HEK293 (cell line): Measurements from ENCODE around the gene OR1J2.

Experiments used
- CTCF ChIA-PET: fragments of 350-600 bp; formaldehyde crosslinking; extraction: SDS; loops from one replicate; lab custom pipeline; 2021; ENCODE audit warnings: antibody characterized with exemption; lab: Yijun Ruan, JAX
- POLR2A ChIA-PET: fragments of 300-600 bp; formaldehyde crosslinking; extraction: SDS; loops from one replicate; lab custom pipeline; 2020; ENCODE audit warnings: antibody characterized with exemption, inconsistent platforms; lab: Yijun Ruan, JAX
- H3K27ac ChIP-seq: fragments of 200-500 bp; sonication (Bioruptor generic); 2 replicates; pipeline ENCODE4 v1.5.1; 2014; ENCODE audit warnings: low read depth, low read length, control low read depth, inconsistent platforms; ENCODE audit errors: extremely low read depth
- H3K36me3 ChIP-seq, 2 experiments: fragments of 200-500 bp in 1 of 2; sonication (Bioruptor generic) in 1 of 2; 1 replicate in 1 of 2; 2 replicates in 1 of 2; pipeline ENCODE4 v1.5.1; 2014 to 2017; ENCODE audit warnings: inconsistent platforms in 2 of 2, low read length in 2 of 2; ENCODE audit not compliant: control insufficient read depth in 2 of 2, insufficient read depth in 1 of 2
- H3K4me1 ChIP-seq: fragments of 200-500 bp; sonication (Bioruptor generic); 2 replicates; pipeline ENCODE4 v1.5.1; 2014; ENCODE audit warnings: mild to moderate bottlenecking, low read length, inconsistent platforms; ENCODE audit not compliant: control insufficient read depth, insufficient read depth
- H3K4me3 ChIP-seq: 2 replicates; pipeline ENCODE4 v1.5.1; 2011; ENCODE audit warnings: low read depth, mild to moderate bottlenecking, control low read depth, low read length, moderate library complexity
- H3K9me3 ChIP-seq: fragments of 200-500 bp; sonication (Bioruptor generic); 2 replicates; pipeline ENCODE4 v1.5.1; 2014; ENCODE audit warnings: low read depth, low read length, inconsistent platforms; ENCODE audit not compliant: control insufficient read depth, insufficient read depth
- FEZF1 ChIP-seq: fragments of 450-650 bp; formaldehyde crosslinking; IDR thresholded peaks from 2 replicates; pipeline ENCODE4 v1.5.1; 2016; ENCODE audit warnings: missing biosample characterization, missing genetic modification characterization
- KLF8 ChIP-seq: fragments of 450-650 bp; formaldehyde crosslinking; IDR thresholded peaks from 2 replicates; pipeline ENCODE4 v1.5.1; 2016; ENCODE audit warnings: missing biosample characterization, missing genetic modification characterization
- SALL2 ChIP-seq: fragments of 450-650 bp; formaldehyde crosslinking; IDR thresholded peaks from 2 replicates; pipeline ENCODE4 v1.5.0; 2017; ENCODE audit warnings: missing biosample characterization, mild to moderate bottlenecking, missing genetic modification characterization, borderline replicate concordance
- ZNF132 ChIP-seq: fragments of 450-650 bp; formaldehyde crosslinking; IDR thresholded peaks from 2 replicates; pipeline ENCODE4 v1.5.1; 2017; ENCODE audit warnings: missing biosample characterization, missing genetic modification characterization, borderline replicate concordance
- ZNF174 ChIP-seq: fragments of 450-650 bp; formaldehyde crosslinking; IDR thresholded peaks from 2 replicates; pipeline ENCODE4 v1.5.0; 2017; ENCODE audit warnings: missing biosample characterization, mild to moderate bottlenecking, missing genetic modification characterization
- ZNF223 ChIP-seq: fragments of 450-650 bp; formaldehyde crosslinking; IDR thresholded peaks from 2 replicates; pipeline ENCODE4 v1.5.1; 2016; ENCODE audit warnings: missing biosample characterization, missing genetic modification characterization
- ZNF335 ChIP-seq: fragments of 450-650 bp; formaldehyde crosslinking; conservative IDR thresholded peaks from 2 replicates; pipeline ENCODE4 v1.5.1; 2016; ENCODE audit warnings: missing biosample characterization, missing genetic modification characterization
- ZNF350 ChIP-seq: fragments of 450-650 bp; formaldehyde crosslinking; IDR thresholded peaks from 2 replicates; pipeline ENCODE4 v1.5.0; 2017; ENCODE audit warnings: missing biosample characterization, mild to moderate bottlenecking, missing genetic modification characterization
- ZNF416 ChIP-seq: fragments of 450-650 bp; formaldehyde crosslinking; IDR thresholded peaks from 2 replicates; pipeline ENCODE4 v1.5.1; 2016; ENCODE audit warnings: missing biosample characterization, missing genetic modification characterization
- ZNF521 ChIP-seq: fragments of 450-650 bp; formaldehyde crosslinking; IDR thresholded peaks from 2 replicates; pipeline ENCODE4 v1.5.1; 2017; ENCODE audit warnings: missing biosample characterization, mild to moderate bottlenecking, missing genetic modification characterization
- ZNF660 ChIP-seq: fragments of 450-650 bp; IDR thresholded peaks from 2 replicates; pipeline ENCODE4 v1.5.1; 2018; ENCODE audit warnings: missing biosample characterization, mild to moderate bottlenecking, missing genetic modification characterization
- ZNF776 ChIP-seq: fragments of 450-650 bp; formaldehyde crosslinking; IDR thresholded peaks from 2 replicates; pipeline ENCODE4 v1.5.0; 2017; ENCODE audit warnings: missing biosample characterization, missing genetic modification characterization, borderline replicate concordance
- ZNF791 ChIP-seq: fragments of 450-650 bp; formaldehyde crosslinking; IDR thresholded peaks from 2 replicates; pipeline ENCODE4 v1.5.1; 2016; ENCODE audit warnings: missing biosample characterization, missing genetic modification characterization
- TF ChIP-seq, protein P1 (sequence below): fragments of 450-650 bp; IDR thresholded peaks from 2 replicates; pipeline ENCODE4 v1.5.1; 2018; ENCODE audit warnings: missing biosample characterization, missing genetic modification characterization
- TF ChIP-seq, protein P2 (sequence below): fragments of 450-650 bp; formaldehyde crosslinking; IDR thresholded peaks from 2 replicates; pipeline ENCODE4 v1.5.1; 2016; ENCODE audit warnings: missing biosample characterization, missing genetic modification characterization
- TF ChIP-seq, protein P3 (sequence below): fragments of 450-650 bp; formaldehyde crosslinking; IDR thresholded peaks from 2 replicates; pipeline ENCODE4 v1.5.1; 2016; ENCODE audit warnings: missing biosample characterization, missing genetic modification characterization, low read depth
- TF ChIP-seq, protein P4 (sequence below): fragments of 450-650 bp; formaldehyde crosslinking; conservative IDR thresholded peaks from 2 replicates; pipeline ENCODE4 v1.5.1; 2016; ENCODE audit warnings: low read depth, missing biosample characterization, missing genetic modification characterization
- TF ChIP-seq, protein P5 (sequence below): fragments of 450-650 bp; formaldehyde crosslinking; IDR thresholded peaks from 2 replicates; pipeline ENCODE4 v1.5.1; 2017; ENCODE audit warnings: missing biosample characterization, missing genetic modification characterization

OR1J2 gene

DNA sequence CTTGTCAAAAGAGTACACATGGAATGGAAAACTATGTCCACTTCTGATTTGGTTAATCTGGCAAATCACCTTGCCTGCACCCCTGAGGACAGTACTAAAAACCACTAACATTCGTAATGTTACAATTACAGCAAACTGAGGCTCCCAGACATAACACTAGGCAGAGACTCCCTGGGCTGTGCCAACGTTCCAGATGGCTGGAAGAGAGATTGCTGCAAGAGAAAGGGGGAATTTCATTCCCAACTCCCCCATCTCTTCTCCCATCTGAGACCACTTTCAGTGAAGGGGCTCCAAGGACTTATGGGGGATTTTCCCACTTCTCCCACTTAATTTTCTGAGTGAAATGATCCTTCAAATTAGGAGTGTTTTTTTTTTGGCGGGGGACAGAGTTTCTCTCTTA, 44.1 kb upstream of the OR1J2 start:
- no peaks in the 10 kb centered on the region for H3K9me3 ChIP-seq
- ChIA-PET POLR2A (no interaction called here), CTCF (interaction anchor here (2.7 kb wide), 1 partner anchor 883 kb away, joined by 13 read pairs; no protein-coding TSS in a partner anchor)
- TF ChIP-seq ZNF791 (tag by site-specific recombination) (no peak), ZNF174 (tag by site-specific recombination) (no peak), ZNF416 (no peak), ZNF660 (tag by site-specific recombination) (no peak), ZNF132 (no peak), SALL2 (tag by site-specific recombination) (no peak), KLF8 (tag by site-specific recombination) (no peak), FEZF1 (tag by site-specific recombination) (no peak)
- TF ChIP-seq, protein P1, sequence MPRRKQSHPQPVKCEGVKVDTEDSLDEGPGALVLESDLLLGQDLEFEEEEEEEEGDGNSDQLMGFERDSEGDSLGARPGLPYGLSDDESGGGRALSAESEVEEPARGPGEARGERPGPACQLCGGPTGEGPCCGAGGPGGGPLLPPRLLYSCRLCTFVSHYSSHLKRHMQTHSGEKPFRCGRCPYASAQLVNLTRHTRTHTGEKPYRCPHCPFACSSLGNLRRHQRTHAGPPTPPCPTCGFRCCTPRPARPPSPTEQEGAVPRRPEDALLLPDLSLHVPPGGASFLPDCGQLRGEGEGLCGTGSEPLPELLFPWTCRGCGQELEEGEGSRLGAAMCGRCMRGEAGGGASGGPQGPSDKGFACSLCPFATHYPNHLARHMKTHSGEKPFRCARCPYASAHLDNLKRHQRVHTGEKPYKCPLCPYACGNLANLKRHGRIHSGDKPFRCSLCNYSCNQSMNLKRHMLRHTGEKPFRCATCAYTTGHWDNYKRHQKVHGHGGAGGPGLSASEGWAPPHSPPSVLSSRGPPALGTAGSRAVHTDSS: no peak
- TF ChIP-seq, protein P2, sequence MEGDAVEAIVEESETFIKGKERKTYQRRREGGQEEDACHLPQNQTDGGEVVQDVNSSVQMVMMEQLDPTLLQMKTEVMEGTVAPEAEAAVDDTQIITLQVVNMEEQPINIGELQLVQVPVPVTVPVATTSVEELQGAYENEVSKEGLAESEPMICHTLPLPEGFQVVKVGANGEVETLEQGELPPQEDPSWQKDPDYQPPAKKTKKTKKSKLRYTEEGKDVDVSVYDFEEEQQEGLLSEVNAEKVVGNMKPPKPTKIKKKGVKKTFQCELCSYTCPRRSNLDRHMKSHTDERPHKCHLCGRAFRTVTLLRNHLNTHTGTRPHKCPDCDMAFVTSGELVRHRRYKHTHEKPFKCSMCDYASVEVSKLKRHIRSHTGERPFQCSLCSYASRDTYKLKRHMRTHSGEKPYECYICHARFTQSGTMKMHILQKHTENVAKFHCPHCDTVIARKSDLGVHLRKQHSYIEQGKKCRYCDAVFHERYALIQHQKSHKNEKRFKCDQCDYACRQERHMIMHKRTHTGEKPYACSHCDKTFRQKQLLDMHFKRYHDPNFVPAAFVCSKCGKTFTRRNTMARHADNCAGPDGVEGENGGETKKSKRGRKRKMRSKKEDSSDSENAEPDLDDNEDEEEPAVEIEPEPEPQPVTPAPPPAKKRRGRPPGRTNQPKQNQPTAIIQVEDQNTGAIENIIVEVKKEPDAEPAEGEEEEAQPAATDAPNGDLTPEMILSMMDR: no peak
- TF ChIP-seq, protein P3, sequence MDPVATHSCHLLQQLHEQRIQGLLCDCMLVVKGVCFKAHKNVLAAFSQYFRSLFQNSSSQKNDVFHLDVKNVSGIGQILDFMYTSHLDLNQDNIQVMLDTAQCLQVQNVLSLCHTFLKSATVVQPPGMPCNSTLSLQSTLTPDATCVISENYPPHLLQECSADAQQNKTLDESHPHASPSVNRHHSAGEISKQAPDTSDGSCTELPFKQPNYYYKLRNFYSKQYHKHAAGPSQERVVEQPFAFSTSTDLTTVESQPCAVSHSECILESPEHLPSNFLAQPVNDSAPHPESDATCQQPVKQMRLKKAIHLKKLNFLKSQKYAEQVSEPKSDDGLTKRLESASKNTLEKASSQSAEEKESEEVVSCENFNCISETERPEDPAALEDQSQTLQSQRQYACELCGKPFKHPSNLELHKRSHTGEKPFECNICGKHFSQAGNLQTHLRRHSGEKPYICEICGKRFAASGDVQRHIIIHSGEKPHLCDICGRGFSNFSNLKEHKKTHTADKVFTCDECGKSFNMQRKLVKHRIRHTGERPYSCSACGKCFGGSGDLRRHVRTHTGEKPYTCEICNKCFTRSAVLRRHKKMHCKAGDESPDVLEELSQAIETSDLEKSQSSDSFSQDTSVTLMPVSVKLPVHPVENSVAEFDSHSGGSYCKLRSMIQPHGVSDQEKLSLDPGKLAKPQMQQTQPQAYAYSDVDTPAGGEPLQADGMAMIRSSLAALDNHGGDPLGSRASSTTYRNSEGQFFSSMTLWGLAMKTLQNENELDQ (tag by site-specific recombination): no peak
- H3K36me3 ChIP-seq: no peaks in the 10 kb centered on the region
- H3K27ac ChIP-seq: no peak overlapping the region
- no peaks in the 10 kb centered on the region for H3K4me1 ChIP-seq
- no peak overlapping the region for H3K4me3 ChIP-seq

DNA sequence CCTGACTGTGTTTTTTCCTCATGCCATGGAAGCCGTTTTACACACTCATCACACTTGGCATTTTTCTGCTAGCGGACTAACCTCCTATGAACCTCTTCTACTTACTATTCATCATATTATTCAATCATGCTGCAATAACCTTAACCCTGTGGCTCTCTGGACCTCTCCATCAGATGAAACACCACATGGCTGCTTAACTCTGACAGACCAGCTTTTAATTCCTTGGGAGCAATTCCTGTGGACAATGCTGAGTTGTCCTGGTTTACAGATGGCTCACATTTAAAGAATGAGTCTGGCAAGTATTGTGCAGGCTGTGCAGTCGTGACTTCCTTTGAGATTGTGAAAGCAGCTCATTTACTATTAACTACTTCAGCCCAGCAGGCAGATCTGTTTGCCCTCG, 41.9 kb upstream of the OR1J2 start:
- POLR2A ChIA-PET: no interaction called here
- Histone ChIP-seq H3K36me3 (no peaks in the 10 kb centered on the region), H3K4me1 (no peaks in the 10 kb centered on the region), H3K27ac (no peak overlapping the region), H3K4me3 (no peak overlapping the region), H3K9me3 (no peaks in the 10 kb centered on the region)
- CTCF ChIA-PET: interaction anchor here (1.1 kb wide), 1 partner anchor 30 kb away, joined by 6 read pairs; no protein-coding TSS in a partner anchor
- TF ChIP-seq ZNF350 (no peak), ZNF223 (tag by site-specific recombination) (no peak), ZNF521 (tag by site-specific recombination) (no peak), ZNF335 (tag by site-specific recombination) (no peak), ZNF776 (no peak)
- TF ChIP-seq, protein P1: no peak
- TF ChIP-seq, protein P4, sequence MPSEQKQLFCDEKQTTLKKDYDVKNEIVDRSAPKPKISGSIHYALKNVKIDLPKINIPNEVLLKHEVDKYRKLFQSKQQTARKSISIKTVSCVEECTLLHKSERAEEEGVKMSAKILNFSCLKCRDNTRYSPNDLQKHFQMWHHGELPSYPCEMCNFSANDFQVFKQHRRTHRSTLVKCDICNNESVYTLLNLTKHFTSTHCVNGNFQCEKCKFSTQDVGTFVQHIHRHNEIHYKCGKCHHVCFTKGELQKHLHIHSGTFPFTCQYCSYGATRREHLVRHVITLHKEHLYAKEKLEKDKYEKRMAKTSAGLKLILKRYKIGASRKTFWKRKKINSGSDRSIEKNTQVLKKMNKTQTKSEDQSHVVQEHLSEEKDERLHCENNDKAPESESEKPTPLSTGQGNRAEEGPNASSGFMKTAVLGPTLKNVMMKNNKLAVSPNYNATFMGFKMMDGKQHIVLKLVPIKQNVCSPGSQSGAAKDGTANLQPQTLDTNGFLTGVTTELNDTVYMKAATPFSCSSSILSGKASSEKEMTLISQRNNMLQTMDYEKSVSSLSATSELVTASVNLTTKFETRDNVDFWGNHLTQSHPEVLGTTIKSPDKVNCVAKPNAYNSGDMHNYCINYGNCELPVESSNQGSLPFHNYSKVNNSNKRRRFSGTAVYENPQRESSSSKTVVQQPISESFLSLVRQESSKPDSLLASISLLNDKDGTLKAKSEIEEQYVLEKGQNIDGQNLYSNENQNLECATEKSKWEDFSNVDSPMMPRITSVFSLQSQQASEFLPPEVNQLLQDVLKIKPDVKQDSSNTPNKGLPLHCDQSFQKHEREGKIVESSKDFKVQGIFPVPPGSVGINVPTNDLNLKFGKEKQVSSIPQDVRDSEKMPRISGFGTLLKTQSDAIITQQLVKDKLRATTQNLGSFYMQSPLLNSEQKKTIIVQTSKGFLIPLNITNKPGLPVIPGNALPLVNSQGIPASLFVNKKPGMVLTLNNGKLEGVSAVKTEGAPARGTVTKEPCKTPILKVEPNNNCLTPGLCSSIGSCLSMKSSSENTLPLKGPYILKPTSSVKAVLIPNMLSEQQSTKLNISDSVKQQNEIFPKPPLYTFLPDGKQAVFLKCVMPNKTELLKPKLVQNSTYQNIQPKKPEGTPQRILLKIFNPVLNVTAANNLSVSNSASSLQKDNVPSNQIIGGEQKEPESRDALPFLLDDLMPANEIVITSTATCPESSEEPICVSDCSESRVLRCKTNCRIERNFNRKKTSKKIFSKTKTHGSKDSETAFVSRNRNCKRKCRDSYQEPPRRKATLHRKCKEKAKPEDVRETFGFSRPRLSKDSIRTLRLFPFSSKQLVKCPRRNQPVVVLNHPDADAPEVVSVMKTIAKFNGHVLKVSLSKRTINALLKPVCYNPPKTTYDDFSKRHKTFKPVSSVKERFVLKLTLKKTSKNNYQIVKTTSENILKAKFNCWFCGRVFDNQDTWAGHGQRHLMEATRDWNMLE (tag by site-specific recombination): no peak
- TF ChIP-seq, protein P5, sequence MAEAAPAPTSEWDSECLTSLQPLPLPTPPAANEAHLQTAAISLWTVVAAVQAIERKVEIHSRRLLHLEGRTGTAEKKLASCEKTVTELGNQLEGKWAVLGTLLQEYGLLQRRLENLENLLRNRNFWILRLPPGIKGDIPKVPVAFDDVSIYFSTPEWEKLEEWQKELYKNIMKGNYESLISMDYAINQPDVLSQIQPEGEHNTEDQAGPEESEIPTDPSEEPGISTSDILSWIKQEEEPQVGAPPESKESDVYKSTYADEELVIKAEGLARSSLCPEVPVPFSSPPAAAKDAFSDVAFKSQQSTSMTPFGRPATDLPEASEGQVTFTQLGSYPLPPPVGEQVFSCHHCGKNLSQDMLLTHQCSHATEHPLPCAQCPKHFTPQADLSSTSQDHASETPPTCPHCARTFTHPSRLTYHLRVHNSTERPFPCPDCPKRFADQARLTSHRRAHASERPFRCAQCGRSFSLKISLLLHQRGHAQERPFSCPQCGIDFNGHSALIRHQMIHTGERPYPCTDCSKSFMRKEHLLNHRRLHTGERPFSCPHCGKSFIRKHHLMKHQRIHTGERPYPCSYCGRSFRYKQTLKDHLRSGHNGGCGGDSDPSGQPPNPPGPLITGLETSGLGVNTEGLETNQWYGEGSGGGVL (tag by site-specific recombination): no peak
